ENCODE data around the gene AFM. TPM values are rescaled to one million over a fixed set of nuclear protein-coding genes. Genes with fewer than 3 reads are reported as not detected.
A peak's percentile ranks its signal among the peaks of the same experiment; 100 is the strongest.

Gene AFM
- total and polyA plus RNA-seq, 2 of the 13 experiments (the other 11 are each of a cell fraction or from before 2014, with no cell fraction given): 0.13 to 1.8 TPM

GRCh38 chr4:73435984-73436383, 45.6 kb upstream of the AFM start, which contains the start of gene AFP (continued):
- TF ChIP-seq NCOA2 (CRISPR knock-in tag; IDR thresholded peaks at IDR 0.05) (peak; percentile 74; the same call in 1 of the 2 replicates), ZNF782 (CRISPR knock-in tag; IDR thresholded peaks at IDR 0.05; ENCODE audit: borderline replicate concordance) (no peak), SNRNP70 (IDR thresholded peaks at IDR 0.05; ENCODE audit: low read depth, low read length) (no peak), KDM3A (CRISPR knock-in tag; IDR thresholded peaks at IDR 0.05; ENCODE audit: low read depth) (no peak), HHEX (CRISPR knock-in tag; IDR thresholded peaks at IDR 0.05) (no peak), TOPORS (CRISPR knock-in tag; IDR thresholded peaks at IDR 0.05) (no peak), MEIS2 (CRISPR knock-in tag; IDR thresholded peaks at IDR 0.05) (no peak), ZSCAN22 (CRISPR knock-in tag; IDR thresholded peaks at IDR 0.05) (no peak), DMAP1 (CRISPR knock-in tag; IDR thresholded peaks at IDR 0.05) (no peak), ZHX1 (CRISPR knock-in tag; IDR thresholded peaks at IDR 0.05; ENCODE audit: low read depth) (no peak), ZNF557 (CRISPR knock-in tag; IDR thresholded peaks at IDR 0.05) (no peak), JUNB (CRISPR knock-in tag; IDR thresholded peaks at IDR 0.05; ENCODE audit: borderline replicate concordance) (no peak), ZNF143 (CRISPR knock-in tag; IDR thresholded peaks at IDR 0.05) (no peak), CC2D1A (CRISPR knock-in tag; IDR thresholded peaks at IDR 0.05) (no peak), ZNF230 (CRISPR knock-in tag; IDR thresholded peaks at IDR 0.05) (no peak), ZFY (CRISPR knock-in tag; IDR thresholded peaks at IDR 0.05) (no peak), ZFP41 (CRISPR knock-in tag; IDR thresholded peaks at IDR 0.05; ENCODE audit: borderline replicate concordance) (no peak), ZNF251 (CRISPR knock-in tag; IDR thresholded peaks at IDR 0.05) (no peak), PITX1 (CRISPR knock-in tag; IDR thresholded peaks at IDR 0.05) (no peak), ZBTB37 (CRISPR knock-in tag; IDR thresholded peaks at IDR 0.05) (no peak)
- TF ChIP-seq, protein P1, sequence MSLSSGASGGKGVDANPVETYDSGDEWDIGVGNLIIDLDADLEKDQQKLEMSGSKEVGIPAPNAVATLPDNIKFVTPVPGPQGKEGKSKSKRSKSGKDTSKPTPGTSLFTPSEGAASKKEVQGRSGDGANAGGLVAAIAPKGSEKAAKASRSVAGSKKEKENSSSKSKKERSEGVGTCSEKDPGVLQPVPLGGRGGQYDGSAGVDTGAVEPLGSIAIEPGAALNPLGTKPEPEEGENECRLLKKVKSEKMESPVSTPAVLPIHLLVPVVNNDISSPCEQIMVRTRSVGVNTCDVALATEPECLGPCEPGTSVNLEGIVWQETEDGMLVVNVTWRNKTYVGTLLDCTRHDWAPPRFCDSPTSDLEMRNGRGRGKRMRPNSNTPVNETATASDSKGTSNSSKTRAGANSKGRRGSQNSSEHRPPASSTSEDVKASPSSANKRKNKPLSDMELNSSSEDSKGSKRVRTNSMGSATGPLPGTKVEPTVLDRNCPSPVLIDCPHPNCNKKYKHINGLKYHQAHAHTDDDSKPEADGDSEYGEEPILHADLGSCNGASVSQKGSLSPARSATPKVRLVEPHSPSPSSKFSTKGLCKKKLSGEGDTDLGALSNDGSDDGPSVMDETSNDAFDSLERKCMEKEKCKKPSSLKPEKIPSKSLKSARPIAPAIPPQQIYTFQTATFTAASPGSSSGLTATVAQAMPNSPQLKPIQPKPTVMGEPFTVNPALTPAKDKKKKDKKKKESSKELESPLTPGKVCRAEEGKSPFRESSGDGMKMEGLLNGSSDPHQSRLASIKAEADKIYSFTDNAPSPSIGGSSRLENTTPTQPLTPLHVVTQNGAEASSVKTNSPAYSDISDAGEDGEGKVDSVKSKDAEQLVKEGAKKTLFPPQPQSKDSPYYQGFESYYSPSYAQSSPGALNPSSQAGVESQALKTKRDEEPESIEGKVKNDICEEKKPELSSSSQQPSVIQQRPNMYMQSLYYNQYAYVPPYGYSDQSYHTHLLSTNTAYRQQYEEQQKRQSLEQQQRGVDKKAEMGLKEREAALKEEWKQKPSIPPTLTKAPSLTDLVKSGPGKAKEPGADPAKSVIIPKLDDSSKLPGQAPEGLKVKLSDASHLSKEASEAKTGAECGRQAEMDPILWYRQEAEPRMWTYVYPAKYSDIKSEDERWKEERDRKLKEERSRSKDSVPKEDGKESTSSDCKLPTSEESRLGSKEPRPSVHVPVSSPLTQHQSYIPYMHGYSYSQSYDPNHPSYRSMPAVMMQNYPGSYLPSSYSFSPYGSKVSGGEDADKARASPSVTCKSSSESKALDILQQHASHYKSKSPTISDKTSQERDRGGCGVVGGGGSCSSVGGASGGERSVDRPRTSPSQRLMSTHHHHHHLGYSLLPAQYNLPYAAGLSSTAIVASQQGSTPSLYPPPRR (CRISPR knock-in tag; IDR thresholded peaks at IDR 0.05; ENCODE audit: borderline replicate concordance): no peak
- TF ChIP-seq, protein P2, sequence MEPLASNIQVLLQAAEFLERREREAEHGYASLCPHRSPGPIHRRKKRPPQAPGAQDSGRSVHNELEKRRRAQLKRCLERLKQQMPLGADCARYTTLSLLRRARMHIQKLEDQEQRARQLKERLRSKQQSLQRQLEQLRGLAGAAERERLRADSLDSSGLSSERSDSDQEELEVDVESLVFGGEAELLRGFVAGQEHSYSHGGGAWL (CRISPR knock-in tag; IDR thresholded peaks at IDR 0.05): no peak
